GM21528 (cell line): Measurements from ENCODE around the gene ATRNL1.

Source experiments
- ATAC-seq: cut with Tn5 transposase; IDR thresholded peaks from one replicate; pipeline ENCODE4 v1.9.1; 2021; ENCODE audit warnings: mild to moderate bottlenecking, moderate library complexity; ENCODE audit not compliant: unreplicated experiment, low FRiP score

Gene ATRNL1

DNA sequence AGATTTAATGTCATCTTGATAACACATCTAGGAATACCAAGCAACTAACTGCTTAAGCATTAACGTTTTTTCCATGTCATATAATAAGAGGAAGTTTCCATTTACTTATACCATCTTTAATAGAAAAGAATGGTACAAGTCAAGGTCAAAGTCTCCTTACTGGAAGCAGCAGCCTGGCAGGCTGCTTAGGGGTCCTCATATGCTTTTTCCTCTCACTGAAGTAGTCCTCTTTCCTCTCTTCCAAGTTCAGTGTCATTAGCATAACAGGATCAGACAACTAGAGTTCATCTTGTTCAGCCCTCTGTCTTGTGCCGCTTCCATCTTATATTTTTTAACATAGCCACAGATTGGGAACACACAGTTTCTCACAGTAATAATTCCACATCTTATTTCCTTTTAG, 774.1 kb downstream of the ATRNL1 start:
- no peak for ATAC-seq

DNA sequence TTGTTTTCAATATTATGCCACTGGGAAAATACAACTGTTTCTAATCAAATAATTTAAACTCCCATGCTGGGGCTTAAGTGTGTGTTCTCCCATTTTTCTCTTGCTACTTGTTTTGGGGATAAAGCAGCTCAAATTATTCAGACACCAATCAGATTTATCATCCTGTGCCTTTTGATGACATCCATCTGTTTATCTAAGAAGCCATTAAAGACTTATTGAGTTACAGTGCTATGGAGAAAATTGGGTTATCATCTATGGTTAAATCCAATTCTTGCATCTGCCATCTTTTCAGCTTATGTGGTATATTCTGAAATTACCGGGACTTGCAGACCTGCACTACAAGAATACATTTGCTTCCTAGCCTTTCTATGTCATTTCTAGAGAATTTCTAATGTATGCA, 778.7 kb downstream of the ATRNL1 start:
- no peak for ATAC-seq

DNA sequence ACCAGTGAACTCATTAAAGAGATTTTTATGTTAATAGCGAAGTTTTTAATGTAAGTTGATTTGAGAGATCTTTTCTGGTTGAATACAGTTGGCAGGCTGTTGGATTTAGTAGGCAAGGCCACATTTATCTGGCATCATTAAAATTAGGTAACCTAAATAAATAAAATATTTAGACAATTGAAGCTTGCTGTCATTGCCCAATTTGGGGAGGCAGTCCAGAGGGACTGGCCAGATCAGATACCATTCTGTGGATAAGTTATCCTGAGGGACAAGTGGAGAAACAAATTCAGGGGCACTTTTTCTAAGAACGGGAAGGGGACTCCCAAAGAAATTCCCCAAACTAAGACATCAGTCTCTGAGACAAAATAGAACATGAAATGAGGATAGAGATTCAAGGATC, 782.0 kb downstream of the ATRNL1 start:
- no peak for ATAC-seq

DNA sequence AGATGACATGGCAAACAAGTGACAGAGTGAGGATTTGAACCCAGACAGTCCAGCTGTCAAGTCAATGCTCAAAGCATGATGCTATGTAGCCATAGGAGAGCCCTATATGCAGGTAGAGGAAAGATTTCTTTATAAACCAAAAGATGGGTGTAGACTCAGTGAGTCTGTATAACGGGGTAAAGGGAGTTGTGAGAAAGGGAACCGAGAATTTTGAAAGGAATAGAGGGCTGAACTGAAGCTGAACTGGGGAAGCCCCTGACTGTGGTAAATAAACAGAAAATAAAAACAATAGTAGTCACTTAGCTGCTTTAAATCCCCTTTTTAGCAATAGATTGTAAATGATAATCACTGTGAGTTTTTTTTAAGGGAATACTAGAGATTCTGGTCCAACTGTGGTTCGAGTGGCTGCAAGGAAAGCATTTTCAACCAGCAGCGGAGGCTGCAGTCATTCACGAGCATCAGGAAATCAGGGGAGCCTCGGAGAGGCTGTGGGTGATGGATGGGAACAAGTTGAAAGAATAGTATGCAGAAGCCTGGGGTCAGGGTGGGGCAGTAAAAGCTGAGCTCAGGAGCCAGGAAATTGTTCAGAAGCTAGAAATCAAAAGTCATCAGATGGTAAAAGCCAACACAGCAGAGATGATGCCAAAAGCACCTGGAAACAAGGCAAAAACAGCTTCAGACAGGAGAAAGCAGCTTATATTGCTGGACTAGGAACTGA, 786.4 kb downstream of the ATRNL1 start:
- ATAC-seq = no peak

DNA sequence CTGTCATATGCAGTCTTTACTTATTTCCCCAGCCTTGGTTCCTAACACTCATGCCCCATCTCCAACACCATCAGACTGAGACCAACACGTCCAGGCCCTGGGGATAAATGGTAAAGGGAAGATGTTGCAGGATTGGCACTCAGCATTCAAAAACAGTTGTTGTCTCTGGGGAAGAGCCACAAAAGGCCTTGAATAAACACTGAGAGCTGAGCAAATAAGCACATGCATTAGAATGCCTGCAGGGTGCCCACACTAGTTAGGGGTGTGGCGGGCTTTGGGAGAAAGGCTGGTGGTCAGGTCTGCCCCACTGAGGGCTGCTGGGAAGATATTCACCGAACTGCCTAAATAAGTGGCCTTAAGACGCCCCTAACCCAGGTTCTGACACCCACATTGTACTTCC, 788.9 kb downstream of the ATRNL1 start:
- no peak for ATAC-seq

DNA sequence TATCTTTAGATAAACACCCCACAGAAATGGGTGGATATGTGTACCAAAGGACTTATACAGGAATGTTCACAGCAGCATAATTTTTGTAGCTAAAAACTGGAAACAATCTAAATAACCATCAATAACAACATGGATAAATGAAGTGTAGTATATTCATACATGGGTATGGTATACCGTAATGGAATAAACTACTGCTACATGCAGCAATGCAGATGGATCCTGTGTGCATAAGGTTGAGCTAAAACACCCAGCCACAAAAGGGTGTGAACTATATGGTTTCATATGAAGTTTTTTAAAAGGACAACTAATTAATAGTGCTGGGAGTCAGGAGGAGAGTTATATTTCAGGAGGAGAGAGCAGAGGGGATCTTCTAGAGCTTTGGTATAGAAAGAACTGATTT, 790.2 kb downstream of the ATRNL1 start:
- ATAC-seq = no peak

DNA sequence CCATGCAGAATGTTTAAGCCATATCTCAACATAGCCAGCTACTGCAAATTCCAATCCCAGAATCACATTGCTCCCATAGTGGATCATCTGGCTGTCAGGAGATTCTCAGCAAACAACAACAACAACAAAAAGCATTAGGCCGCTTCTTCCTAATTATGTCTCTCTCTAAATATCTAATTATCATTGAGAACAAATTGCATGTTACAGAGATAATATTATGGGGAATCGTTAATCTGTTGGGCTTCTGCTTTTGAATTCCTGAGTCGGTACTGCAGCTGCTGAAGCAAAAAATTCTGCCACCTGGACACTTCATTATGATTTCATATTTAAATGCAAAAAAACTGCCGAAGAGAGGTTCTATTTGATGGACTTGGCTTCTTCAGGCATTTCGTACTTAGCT, 791.2 kb downstream of the ATRNL1 start:
- no peak for ATAC-seq

DNA sequence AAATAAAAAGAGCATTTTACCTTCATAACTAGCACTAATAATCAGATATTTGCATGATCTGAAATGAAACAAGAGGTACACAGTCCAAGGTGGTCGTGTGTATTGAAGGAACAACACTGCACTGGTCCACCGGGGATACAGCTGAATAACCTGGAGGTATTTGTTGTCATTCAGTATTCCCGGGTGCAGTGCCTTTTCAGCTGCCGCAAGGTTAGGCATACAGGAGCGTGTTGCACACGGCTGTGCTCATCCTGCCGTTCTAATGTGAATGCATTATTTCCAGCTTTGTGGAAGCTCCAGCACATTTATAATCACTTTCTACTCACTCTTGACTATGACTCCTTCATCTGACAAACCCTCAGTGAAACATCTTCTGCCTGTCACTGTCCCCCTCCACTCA, 802.0 kb downstream of the ATRNL1 start:
- ATAC-seq = no peak

DNA sequence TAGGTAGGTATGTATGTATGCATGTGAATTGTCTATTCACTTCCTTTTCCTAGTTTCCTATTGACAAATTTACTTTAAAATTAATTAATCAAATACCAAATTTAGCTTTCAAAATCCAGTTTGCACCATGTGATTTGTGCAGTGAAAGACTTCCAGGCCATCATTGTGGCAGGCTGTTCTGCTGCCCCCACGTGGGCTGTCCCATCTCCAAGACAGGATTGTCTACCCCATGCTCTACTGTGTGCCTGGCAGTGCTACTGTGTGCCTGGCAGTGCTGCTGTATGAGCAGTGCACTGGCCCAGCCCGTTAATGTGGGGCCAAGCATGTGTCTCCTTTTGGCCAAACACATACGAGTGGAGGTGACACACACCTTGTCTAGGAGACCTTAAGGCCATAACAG, 805.1 kb downstream of the ATRNL1 start:
- no peak for ATAC-seq

DNA sequence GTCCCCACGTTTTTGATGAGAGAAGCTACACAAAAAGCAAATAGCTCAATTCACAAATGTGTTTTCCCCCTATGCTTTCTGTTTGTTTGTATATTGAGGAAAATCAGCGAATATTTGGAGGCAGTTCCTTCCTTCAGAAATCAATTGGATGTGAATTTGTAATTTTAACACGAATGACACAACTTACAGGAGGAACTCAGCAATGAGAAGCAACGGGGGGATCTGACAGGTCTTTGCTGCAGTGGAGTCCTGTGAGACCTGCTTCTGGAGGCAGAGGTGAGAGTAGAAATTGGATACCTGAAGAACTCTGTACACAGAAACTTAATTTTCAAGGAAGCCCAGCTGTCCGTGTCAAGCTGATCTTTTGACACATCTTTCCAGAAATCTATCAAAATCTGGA, 809.4 kb downstream of the ATRNL1 start:
- no peak for ATAC-seq

DNA sequence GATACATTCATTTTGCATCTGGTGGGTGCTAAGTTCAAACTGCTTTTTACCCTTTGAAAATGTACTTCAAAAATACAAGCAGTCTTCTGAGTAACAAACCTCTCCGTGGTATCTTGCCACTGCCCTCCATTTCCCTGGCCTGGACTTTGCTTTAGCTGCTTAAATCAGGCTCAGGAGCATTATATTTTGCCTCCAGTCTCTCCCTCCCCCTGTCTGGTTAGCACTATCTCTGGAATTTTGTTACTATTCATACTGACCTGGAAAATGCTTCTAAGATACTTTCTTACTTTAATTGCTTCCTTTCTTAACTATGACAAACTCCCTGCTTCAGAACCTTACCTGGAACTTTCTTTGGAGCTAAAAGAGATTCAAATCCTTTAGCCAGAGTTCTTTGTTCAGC, 810.0 kb downstream of the ATRNL1 start:
- no peak for ATAC-seq

DNA sequence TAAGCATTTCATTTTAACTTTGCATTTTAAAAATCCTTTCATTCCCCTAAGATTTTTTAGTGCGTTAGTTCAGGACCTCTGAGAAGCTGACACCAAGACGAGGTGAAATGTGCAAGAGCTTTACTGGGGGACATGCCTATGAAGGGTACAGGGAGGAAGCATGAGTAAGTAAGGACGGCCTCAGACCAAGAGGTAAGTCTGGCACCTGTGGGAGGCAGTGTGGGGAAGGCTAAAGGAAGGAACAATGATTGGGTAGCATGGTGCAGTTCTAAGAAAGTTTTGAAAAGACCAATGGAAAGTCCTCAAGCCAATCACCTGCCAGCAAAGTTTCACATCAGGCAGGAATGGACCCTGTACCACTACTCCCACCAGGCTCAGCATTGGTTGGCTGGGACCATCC, 810.7 kb downstream of the ATRNL1 start:
- ATAC-seq = no peak

DNA sequence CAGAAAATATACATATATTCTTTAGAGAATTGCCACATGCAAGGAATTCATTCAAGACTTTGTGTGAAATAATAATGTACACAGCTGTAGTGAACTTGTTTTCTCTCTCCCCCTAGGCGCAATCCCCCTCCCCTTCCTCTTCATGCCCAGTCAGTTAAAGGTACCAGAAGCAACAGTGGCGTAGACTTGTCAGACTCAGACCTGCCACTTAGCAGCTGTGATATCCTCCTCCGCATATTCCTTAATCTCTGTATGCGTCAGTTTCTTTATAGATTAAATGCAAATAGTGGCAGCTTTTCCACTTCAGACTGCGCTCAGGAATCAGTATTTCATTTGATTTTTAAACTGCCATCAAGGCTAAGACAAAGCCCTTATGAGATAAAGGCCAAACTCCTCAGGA, 815.9 kb downstream of the ATRNL1 start:
- ATAC-seq = no peak

DNA sequence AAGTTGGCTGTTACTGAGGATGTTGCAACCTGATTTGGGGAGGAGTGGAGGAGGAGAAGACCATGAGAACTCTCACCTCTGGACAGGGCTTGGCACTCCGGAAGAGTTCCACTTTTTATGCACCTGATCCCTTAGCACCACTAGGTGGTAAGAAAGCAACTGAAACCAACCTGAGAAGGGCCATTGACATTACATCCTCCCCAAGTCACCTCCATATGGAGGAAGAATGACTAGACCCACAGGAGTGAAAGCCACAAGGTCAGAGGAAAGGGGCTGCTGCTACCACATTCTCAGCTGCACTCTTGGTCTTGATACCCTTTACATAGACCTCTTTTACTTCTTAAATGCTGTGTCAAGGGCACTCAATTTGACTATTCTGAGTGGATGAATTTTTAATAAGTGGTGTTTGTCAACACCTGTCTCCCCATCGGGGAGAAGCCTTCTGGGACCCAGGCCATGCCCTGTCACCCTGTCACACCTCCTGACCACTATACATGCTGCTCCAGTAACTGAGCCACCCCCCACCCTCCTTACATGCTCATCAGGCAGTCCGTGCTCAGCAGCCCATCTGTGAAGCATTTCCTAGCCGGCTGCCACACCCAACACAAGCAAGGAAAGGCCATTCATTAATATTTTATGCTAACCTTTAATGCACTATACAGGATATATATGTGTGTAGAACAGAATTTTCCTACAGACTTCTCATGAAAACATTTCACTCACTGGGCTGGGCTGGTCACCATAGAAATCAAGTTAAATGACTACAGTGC, 817.0 kb downstream of the ATRNL1 start:
- ATAC-seq = no peak

DNA sequence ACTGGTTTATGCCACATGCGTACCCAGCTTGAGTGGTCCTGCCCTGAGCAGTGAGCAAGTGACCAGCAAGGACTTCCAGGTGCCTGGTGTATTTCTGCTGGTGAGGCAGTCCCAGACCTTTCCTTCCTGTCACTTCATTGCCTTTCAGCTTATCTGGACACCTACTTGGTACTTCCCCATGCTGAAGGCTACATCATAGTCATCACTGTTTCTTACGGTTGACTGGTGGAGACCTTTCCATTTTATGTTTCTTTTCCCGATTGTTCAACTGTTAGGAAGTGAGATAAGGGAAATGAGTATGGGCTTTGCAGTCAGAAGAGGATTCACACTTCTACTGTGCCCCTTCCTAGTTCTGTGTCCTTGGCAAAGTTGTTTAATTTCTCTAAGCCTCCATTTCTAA, 821.3 kb downstream of the ATRNL1 start:
- no peak for ATAC-seq

DNA sequence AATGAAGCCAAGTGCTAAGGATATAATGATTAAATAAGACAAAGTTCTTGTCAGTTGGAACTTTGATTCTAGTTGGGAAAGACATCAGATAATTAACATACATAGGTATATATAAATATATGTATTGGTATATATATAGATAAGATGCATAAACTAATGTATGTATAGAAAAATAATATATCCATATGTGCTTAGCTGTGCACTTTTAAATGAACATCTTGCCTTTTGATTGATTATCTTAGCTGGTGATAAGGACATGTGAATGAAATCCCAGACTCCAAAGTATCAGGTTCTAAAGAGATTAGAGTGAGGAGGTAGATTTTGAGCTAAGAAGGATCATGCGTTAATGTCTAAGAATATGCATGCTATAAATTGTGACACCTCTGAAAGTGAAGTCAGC, 822.3 kb downstream of the ATRNL1 start:
- ATAC-seq = no peak

DNA sequence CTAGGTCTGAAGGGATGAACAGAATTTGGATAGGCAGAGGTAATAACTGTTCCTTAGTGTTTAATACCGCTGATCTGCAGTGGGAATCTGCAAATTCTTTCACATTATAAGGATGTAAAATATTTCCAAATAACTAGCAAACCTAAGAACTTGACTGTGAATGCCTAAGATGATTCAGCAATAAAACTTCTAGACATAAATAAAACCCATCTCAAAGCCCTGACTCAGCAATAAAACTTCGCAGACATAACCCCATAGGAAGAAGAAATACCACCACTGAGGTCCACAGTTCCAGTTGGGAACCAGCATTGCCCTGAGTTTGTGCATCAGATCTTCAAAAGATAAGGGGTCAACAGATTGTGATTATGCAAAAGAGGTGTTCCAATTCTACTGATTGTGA, 825.6 kb downstream of the ATRNL1 start:
- no peak for ATAC-seq

DNA sequence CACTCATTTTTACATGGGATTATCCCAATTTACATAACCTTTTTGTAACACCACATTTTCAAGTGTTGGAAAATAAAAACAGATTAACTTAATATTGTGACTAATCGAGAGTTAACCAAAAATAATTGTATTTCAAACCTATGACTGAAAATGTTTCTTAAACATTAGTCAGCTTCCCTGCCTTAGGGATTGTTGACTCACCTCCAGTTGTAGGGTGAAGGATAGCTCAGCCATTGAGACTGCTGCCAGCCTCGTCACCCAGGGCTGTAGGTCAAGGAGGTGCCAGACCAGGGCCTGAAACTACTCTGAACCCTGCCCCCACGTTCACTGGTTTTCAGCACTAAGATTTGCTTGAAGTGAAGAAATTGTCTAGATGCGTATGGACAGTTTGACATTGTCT, 828.6 kb downstream of the ATRNL1 start:
- no peak for ATAC-seq

DNA sequence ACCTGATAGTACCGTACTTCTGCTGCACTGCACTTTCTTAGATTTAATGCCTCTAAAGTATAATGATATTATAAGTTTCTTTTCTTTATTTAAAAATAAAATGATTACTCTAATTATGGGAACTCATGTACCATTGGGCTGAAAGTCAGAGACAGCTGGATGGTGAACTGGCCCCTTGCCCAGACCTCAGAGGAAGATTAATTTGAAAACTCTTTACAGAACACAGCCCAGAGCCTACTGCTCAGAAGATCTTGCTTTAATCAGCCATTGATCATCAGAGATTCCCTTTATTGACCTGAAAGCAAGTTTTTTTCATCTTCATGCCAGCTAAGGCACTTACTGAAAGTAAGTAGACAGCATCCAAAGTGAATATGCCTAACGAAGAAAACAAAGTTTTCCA, 838.1 kb downstream of the ATRNL1 start:
- no peak for ATAC-seq

DNA sequence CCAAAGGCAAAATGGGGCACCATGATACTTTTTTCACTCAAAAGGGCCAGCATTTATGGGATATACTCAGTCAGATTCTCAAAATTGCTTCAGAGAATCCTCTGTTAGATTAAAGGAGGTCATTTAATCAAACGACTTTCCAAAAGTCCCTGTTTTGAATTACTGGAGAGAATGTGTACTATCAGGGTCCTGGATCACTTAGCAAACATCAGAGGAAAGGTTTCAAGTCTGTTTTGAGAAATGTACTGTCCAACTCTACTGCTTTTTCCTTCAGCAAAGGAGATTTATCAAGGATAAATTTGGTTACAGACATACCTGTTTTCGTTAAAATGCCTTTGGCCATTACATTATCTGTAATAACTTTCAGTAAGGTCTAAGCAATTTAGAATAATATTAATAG, 838.9 kb downstream of the ATRNL1 start:
- no peak for ATAC-seq

DNA sequence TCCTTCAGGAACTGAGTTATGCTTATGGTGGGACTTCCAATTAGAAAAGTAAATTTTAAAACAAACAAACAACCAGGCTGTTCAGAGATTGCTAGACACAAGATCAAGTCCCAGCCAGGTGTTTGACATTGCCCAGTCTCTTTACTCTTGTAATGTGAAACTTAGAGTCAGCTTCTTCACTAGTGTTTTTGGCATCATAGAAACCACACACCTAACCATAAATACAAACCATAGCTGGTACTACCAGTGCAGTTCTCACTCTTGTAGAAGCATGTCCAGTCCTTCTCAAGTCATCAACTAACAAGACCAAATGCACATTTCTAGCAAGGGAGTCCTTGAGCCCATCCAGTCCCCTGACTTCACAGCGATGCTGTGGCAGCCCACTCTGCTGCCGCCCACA, 839.9 kb downstream of the ATRNL1 start:
- no peak for ATAC-seq

DNA sequence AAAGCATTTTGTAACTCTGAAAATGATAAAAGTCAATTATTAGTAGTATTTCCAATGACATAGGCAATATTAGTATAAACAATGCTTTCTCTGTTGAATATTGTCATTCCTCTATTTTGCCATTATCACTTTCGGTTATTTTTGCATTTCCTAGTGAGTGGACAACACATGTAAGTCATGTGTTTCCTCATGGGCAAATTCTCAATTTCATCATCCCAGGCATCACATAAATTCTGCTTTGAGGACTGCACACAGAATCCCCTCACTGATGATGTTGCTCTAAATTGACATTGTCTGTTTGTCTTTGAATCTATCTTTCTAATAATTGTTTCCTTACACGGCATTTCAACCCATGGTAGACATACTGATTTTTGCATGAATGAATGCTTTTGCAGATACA, 842.6 kb downstream of the ATRNL1 start:
- ATAC-seq = no peak
